LNCAP (cell line): Measurements from ENCODE around the gene SGMS2.

Source experiments
- CTCF ChIP-seq: fragments of 450-650 bp; IDR thresholded peaks from 2 replicates; pipeline ENCODE4 v1.5.1; 2017; ENCODE audit warnings: mild to moderate bottlenecking

The SGMS2 gene

GRCh38 chr4:107831140-107831539 lies 6.4 kb downstream of the SGMS2 start:
- TF ChIP-seq CTCF = no peak

- no peak for TF ChIP-seq CTCF
Measured at GRCh38 chr4:107832275-107832807, 7.6 kb downstream of the SGMS2 start.

GRCh38 chr4:107834241-107834794 lies 9.6 kb downstream of the SGMS2 start:
- no peak for TF ChIP-seq CTCF

GRCh38 chr4:107835406-107835805 lies 10.7 kb downstream of the SGMS2 start:
- TF ChIP-seq CTCF = no peak

GRCh38 chr4:107837317-107837716 lies 12.6 kb downstream of the SGMS2 start:
- TF ChIP-seq CTCF = no peak

GRCh38 chr4:107837776-107838618 lies 13.3 kb downstream of the SGMS2 start:
- TF ChIP-seq CTCF = no peak

- no peak for TF ChIP-seq CTCF
Measured at GRCh38 chr4:107838861-107839565, 14.3 kb downstream of the SGMS2 start.
